ENCODE measurements around the gene NKX2-3. TPM values are rescaled to one million over a fixed set of nuclear protein-coding genes. Genes with fewer than 3 reads are reported as not detected.

The NKX2-3 gene
- total RNA-seq, 2 experiments from 2014 or later: not detected

GRCh38 chr10:99536338-99537085 is 3.8 kb downstream of the NKX2-3 start:
- no peak overlapping the region for H3K4me2 ChIP-seq (ENCODE audit: low read length)
- intact Hi-C loops (cut with micrococcal nuclease; ENCODE audit: unreplicated experiment): no loop called here
- no TSS peak for BruUV-seq (replicated peaks)
- H3K27ac ChIP-seq (ENCODE audit: low read depth, low read length, poor library complexity, severe bottlenecking): no peak overlapping the region
- no peaks in the 10 kb centered on the region for H3K9me3 ChIP-seq (ENCODE audit: low read length)
- POLR2A ChIA-PET: no interaction called here
- H3K79me2 ChIP-seq (ENCODE audit: insufficient read depth, low read depth, low read length): no peaks in the 10 kb centered on the region
- H4K20me1 ChIP-seq (ENCODE audit: insufficient read depth, low read length): no peaks in the 10 kb centered on the region
- H3K9me2 ChIP-seq (ENCODE audit: insufficient read depth, low read length): no peaks in the 10 kb centered on the region
- no peaks in the 10 kb centered on the region for H3K4me1 ChIP-seq (ENCODE audit: insufficient read depth, low read length, poor library complexity, severe bottlenecking)
- H3K36me3 ChIP-seq (ENCODE audit: insufficient read depth, low read length): no peaks in the 10 kb centered on the region
- CTCF ChIA-PET (ENCODE audit: unreplicated experiment): no interaction called here
- DNase-seq (ENCODE audit: low spot score): no peak
- H3K4me3 ChIP-seq (ENCODE audit: low read depth, low read length, poor library complexity, severe bottlenecking): no peak overlapping the region
- H2AFZ ChIP-seq (ENCODE audit: low read length): no peak overlapping the region
- TF ChIP-seq CTCF (conservative IDR thresholded peaks at IDR 0.05; ENCODE audit: low read length) (no peak), EZH2phosphoT487 (IDR thresholded peaks at IDR 0.05; ENCODE audit: borderline replicate concordance, low read depth, low read length) (no peak)

GRCh38 chr10:99537086-99537988 is 4.6 kb downstream of the NKX2-3 start:
- Histone ChIP-seq H3K4me3 (ENCODE audit: low read depth, low read length, poor library complexity, severe bottlenecking) (no peak overlapping the region), H3K36me3 (ENCODE audit: insufficient read depth, low read length) (no peaks in the 10 kb centered on the region), H3K9me3 (ENCODE audit: low read length) (no peaks in the 10 kb centered on the region), H3K9me2 (ENCODE audit: insufficient read depth, low read length) (no peaks in the 10 kb centered on the region), H4K20me1 (ENCODE audit: insufficient read depth, low read length) (no peaks in the 10 kb centered on the region), H3K27ac (ENCODE audit: low read depth, low read length, poor library complexity, severe bottlenecking) (no peak overlapping the region), H3K79me2 (ENCODE audit: insufficient read depth, low read depth, low read length) (no peaks in the 10 kb centered on the region), H3K4me1 (ENCODE audit: insufficient read depth, low read length, poor library complexity, severe bottlenecking) (no peaks in the 10 kb centered on the region), H3K4me2 (ENCODE audit: low read length) (no peak overlapping the region), H2AFZ (ENCODE audit: low read length) (no peak overlapping the region)
- BruUV-seq (replicated peaks): no TSS peak
- POLR2A ChIA-PET: no interaction called here
- no peak for DNase-seq (ENCODE audit: low spot score)
- intact Hi-C loops (cut with micrococcal nuclease; ENCODE audit: unreplicated experiment): no loop called here
- CTCF ChIA-PET (ENCODE audit: unreplicated experiment): no interaction called here
- TF ChIP-seq EZH2phosphoT487 (IDR thresholded peaks at IDR 0.05; ENCODE audit: borderline replicate concordance, low read depth, low read length): no peak
- no peak for TF ChIP-seq CTCF (conservative IDR thresholded peaks at IDR 0.05; ENCODE audit: low read length)

All from OCI-LY7 (cell line).